GM19239 (cell line): ENCODE results near the gene MMAB.

Experiments used
- DNase-seq: peaks from one replicate; pipeline ENCODE4 v3.0.0; 2011; ENCODE audit warnings: low spot score; ENCODE audit not compliant: insufficient read length
- FAIRE-seq: peaks from 2 replicates; lab custom pipeline; 2011; peaks lifted over from hg19 to GRCh38; lab: Jason Lieb, UNC

MMAB gene

GRCh38 chr12:109545826-109546225 lies 27.5 kb downstream of the MMAB start:
- DNase-seq (no peak), FAIRE-seq (no peak)

GRCh38 chr12:109544955-109545531 lies 28.3 kb downstream of the MMAB start:
- DNase-seq (no peak), FAIRE-seq (no peak)

GRCh38 chr12:109542876-109543275 lies 30.4 kb downstream of the MMAB start:
- no peak for FAIRE-seq

DNA sequence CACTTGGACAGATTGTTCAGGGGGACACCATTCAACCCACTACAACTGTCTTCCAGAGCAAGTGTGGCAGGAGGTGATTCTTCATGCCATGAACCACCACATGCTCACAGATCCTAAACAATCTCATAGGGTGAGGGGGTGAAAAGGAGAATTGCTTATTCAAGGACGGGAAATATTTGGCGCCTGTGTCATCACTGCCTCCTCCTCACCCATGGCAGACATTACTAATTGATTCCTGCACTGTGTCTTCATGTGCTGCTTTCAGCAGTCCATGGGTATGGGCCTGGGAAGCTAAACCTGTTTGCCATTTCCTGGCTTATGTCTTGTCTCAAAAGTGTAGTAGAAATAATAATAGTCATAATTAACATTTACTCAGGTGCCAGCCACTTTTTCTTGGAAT lies 31.3 kb downstream of the MMAB start:
- no peak for DNase-seq
- FAIRE-seq = no peak

More at GRCh38 chr12:109542876-109543275, 30.4 kb downstream of the MMAB start:
- DNase-seq = no peak

DNA sequence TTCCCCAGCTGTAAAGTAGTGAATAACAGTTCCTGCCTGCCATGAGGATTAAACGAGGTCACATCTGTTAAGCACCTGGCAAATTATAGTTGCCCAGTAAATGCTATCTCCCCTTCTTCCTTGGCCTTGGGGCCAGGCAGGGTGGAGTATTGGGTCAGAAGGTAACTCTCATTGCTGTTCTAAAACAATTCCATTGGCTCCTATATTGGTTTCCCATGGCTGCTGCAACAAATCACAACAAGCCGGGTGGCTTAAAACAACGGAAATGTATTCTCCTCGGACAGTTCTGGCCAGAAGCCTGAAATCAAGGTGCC lies 31.9 kb downstream of the MMAB start:
- FAIRE-seq = no peak
- no peak for DNase-seq

DNA sequence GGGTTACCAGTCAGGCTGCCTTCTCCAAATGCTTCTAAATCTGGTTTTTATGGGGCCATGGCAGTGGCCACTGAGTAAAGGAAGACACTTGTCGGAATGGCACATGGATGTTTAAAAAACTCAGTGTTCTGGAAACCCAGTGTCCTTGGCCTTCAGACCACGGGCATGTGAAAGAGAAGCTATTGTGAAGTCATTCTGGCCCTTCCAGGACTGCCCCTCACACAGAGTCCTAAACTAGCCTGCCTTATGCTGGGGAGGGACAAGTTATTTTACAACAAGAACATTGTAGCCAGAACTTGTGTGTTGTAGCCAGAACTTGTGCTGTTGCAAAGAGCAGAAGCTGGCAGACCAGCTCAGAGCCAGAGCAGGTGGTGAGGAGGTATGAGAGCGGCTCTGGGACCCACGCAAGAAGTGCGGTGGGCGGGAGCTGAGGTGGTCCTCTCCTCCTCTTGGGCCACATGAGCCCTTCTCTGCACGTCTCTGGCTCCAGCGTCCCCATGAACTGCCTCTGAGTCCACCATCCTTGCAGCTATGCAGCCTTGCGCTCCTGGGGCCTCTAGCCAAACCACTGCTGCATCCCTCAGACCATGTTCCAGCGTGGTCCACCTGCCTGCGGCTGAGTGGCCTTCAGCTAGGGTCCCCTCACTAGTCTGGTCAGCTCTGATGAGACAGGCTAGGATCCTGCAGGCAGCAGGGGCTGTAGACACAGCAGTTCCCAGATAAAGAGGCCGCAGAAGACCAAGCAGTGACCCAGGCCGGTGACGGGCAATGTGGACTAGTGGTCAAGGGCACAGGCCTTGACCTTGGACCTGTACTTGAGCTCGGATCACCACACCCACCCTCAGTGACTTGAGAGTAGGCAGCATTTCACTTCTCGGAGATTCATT lies 32.5 kb downstream of the MMAB start:
- DNase-seq (no peak), FAIRE-seq (no peak)

- FAIRE-seq = no peak
These were observed 33.8 kb downstream of the MMAB start for GRCh38 chr12:109539508-109539907.

DNA sequence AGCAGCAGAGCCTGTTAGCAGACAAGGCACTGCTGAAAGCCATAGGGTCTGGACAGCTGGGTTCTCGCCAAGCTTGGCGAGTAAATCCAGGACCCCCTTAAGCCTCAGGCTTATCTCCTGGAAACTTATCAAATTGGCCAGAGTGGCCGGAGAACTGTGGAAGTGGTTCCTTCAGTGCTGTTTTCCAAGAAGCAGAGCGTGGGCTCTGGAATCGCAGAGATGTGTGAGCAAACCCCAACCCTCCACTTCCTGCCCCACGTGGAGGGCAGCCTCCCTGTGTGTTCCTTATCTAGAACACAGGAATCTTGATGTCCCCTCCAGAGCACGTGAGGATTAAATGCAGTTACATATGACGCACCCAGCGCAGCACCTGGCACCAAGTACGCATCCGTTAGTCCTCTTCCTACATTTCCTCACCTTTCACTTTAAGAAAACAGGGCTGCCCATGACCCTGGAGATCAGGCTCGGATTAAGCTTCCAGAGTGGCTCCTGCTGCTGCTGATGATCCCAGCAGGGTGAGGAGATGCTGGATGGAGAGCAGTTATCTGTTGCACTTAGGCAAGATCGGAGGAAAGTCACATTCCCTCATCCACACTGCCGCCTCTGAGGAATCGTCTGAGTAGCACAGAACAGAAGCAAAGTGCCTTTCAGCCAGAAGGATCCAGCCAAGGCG lies 35.0 kb downstream of the MMAB start:
- DNase-seq (no peak), FAIRE-seq (no peak)

More at GRCh38 chr12:109539508-109539907, 33.8 kb downstream of the MMAB start:
- no peak for DNase-seq

GRCh38 chr12:109537136-109537535 lies 36.2 kb downstream of the MMAB start:
- DNase-seq (no peak), FAIRE-seq (no peak)

DNA sequence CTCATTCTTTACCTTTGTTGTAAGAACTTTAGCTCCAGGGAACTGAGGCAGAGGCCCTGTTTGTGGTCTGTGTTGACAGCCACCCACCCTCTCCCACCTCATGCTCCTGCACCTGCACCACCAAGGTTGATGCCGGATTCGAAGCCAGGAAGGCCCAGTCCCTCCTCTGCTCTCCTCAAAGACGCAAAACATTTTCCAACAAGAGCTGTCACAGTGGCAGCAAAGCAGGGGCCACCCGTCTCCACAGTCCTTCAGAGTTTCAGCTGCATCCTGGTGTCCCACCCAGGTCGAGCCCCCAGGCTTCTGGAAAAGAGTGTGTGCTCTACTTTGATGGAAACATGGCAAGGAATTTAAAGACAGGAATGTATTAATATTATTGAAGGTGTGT lies 37.4 kb downstream of the MMAB start:
- FAIRE-seq = no peak
- DNase-seq = no peak

DNA sequence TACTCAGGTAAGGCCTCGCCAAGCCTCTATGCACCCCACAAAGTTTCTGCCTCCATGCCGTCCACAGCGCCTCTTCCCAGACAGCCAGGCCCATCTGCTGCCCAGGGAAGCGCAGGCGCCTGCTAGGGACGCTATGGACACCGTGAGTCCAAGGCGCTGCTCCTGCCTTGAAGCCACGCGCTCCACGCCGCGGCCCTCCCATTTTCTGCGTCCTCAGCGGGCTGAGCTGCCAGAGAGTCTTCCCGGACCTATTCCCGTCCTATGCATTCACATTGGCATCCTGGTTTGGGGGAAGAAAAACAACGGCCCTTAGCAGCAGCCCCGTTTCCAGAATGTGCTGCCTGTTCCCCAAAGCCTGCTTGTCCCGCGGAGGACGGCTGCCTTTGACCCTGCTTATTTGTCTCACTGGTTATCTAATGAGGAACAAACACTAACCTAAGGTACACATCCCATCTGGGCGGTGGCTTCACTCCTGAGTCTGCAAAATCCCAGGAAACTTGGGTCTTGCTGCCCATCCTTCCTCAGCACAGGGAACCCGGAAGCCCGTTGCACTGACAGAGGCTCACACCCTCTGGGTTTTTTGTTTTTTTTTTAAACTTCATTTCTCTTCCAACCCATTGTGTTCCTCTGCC lies 38.0 kb downstream of the MMAB start:
- DNase-seq (no peak), FAIRE-seq (no peak)

DNA sequence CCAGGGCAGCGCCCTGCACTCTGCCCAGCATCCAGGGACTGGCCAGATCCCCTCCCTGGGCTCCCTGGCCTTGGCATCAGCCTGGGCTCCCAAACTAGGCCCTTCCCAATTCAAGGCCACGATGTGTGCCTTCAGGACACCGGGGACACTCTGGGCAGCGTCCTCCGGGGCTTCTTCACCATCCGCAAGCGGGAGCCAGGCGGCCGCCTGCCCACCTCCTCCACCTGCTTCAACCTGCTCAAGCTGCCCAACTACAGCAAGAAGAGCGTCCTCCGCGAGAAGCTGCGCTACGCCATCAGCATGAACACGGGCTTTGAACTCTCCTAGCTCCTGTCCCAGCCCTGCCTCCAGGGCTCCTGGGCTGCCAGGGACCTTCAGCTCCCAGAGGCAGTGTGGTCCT lies 38.8 kb downstream of the MMAB start:
- FAIRE-seq = no peak

DNA sequence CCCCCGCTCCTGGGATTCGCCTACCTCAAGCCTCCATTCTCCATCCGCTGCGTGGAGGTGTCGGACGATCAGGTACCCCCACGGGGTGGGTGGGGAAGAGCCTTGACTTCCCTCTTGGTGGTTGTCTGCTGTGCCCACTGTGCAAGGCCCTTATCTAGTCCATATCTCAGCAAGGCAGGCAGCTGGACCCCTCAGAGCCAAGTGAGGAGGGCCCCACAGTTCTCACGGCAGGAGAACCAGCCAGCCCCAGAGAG lies 39.9 kb downstream of the MMAB start:
- FAIRE-seq (no peak), DNase-seq (no peak)

More for the DNA sequence above, 38.8 kb downstream of the MMAB start:
- DNase-seq = no peak

DNA sequence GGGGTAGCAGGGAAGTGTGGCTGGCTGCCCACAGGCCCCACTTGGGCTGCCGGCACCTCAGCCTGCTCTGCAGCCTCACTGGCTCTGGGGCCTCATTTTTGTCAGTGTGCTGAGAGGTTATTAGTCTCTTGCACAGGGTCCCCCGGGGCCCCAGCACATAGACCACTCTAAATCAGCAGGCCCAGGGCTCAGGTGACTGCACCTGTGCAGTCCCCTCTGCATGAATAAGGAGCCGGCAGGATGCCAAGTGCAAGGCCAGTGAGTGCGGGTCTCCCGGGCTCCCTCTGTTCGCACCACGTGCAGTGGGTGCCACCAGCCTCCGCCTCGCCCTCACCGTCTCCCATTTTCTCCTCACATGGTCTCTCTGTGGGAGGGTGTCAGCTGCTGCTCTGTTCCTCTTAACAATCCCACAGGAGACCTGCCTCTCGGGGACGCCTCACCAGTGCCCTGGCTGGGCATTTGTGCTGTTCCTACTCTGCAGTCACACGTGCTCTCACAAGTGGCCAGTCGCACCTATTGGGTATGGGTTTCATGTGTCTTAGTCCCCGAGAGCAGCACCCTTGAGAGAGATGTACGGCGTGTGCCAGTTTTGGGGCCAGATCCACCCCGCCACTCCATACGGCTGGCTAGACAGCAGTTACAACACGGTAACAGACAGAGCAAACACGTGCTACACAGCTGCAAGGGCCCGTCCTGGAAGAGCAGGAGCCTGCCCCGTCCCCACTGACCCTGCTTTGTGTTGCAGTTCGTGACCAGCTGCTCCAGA lies 40.4 kb downstream of the MMAB start:
- DNase-seq (no peak), FAIRE-seq (no peak)

DNA sequence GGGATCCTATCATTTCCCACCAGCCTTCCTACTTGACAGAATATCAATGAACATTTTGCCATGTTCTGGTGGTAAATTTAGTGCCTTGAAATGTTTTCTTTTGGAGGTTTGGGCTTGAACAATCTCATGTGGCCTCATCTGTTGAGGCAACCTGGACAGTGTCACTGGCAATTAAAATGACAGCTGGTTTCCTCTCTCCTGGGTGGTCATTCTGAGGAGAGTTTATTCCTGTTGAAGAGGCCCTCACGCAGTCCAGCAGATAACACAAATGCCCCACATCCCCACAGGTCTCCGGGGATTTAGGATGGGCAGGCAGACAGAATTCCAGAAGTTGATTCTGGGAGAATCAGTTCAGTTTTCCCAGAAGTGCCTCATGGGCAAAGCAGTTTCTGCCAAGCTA lies 41.9 kb downstream of the MMAB start:
- DNase-seq (no peak), FAIRE-seq (no peak)

- FAIRE-seq = no peak
These were observed 43.3 kb downstream of the MMAB start for GRCh38 chr12:109529691-109530640.

GRCh38 chr12:109527489-109528123 lies 45.7 kb downstream of the MMAB start:
- no peak for DNase-seq
- FAIRE-seq = no peak

More at GRCh38 chr12:109529691-109530640, 43.3 kb downstream of the MMAB start:
- DNase-seq = no peak

DNA sequence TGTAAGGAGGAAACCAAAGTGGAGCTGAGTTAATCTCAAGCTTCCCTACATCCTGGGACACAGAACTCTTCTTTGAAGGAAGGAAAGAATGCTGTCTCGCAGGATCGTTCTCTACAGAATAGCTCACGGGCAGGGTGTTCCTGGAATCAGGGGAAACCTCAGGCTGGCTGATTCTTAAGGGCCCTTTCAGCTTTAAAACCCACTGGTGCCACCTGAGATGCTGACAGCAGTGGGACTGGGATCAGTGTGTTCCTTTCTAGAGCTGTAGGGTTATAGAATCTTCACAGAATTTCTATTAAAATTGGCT lies 48.1 kb downstream of the MMAB start:
- FAIRE-seq (no peak), DNase-seq (no peak)
